22Rv1 (cell line): ENCODE measurements around the gene TAX1BP3.

Source experiments
- H3K27ac ChIP-seq: fragments of 450-650 bp; 2 replicates; pipeline ENCODE4 v1.5.1; 2017
- CTCF ChIP-seq: fragments of 450-650 bp; IDR thresholded peaks from 2 replicates; pipeline ENCODE4 v1.5.1; 2017; ENCODE audit warnings: mild to moderate bottlenecking
- ZFX ChIP-seq: fragments of 450-650 bp; IDR thresholded peaks from 2 replicates; pipeline ENCODE4 v1.6.1; 2017; ENCODE audit warnings: antibody characterized with exemption, borderline replicate concordance

The TAX1BP3 gene

GRCh38 chr17:3615160-3615870 lies 53.1 kb downstream of the TAX1BP3 start:
- TF ChIP-seq ZFX (no peak), CTCF (no peak)

GRCh38 chr17:3613124-3613523 lies 55.3 kb downstream of the TAX1BP3 start:
- H3K27ac ChIP-seq = no peak overlapping the region
- no peak for TF ChIP-seq ZFX
- no peak for TF ChIP-seq CTCF

More at GRCh38 chr17:3615160-3615870, 53.1 kb downstream of the TAX1BP3 start:
- H3K27ac ChIP-seq = no peak overlapping the region
